ENCODE results near the gene PCDH12. TPM values are rescaled to one million over a fixed set of nuclear protein-coding genes. Genes with fewer than 3 reads are reported as not detected.

PCDH12 gene
- total RNA-seq, 1 donor from 2014 or later: 7.6 TPM

- no peak overlapping the region for H3K27ac ChIP-seq (replicated peaks)
- DNase-seq: no peak
- intact Hi-C loops (cut with micrococcal nuclease): loop anchor here (10.0 kb wide), 1 partner anchor 50 kb away; the partner anchor contains the start of gene RNF14
- TF ChIP-seq CTCF (IDR thresholded peaks at IDR 0.05; ENCODE audit: borderline replicate concordance): no peak
- H3K36me3 ChIP-seq: no peaks in the 10 kb centered on the region
- H3K4me1 ChIP-seq: peaks cover 16% of the 10 kb centered on the region
- H3K27me3 ChIP-seq (ENCODE audit: low read depth): no peaks in the 10 kb centered on the region
- H3K9me3 ChIP-seq (replicated peaks): no peaks in the 10 kb centered on the region
- no peak overlapping the region for H3K4me3 ChIP-seq
Observed at GRCh38 chr5:141914797-141915196, 43.2 kb downstream of the PCDH12 start.

- no peak overlapping the region for H3K27ac ChIP-seq (replicated peaks)
Observed at GRCh38 chr5:141914199-141914743, 43.7 kb downstream of the PCDH12 start.

GRCh38 chr5:141913560-141914198 lies 44.3 kb downstream of the PCDH12 start:
- no peaks in the 10 kb centered on the region for H3K36me3 ChIP-seq
- no peaks in the 10 kb centered on the region for H3K27me3 ChIP-seq (ENCODE audit: low read depth)
- H3K4me1 ChIP-seq: peaks cover 16% of the 10 kb centered on the region
- intact Hi-C loops (cut with micrococcal nuclease): loop anchor here (10.0 kb wide), 1 partner anchor 51 kb away; the partner anchor contains the start of gene RNF14
- no peak for DNase-seq
- no peaks in the 10 kb centered on the region for H3K9me3 ChIP-seq (replicated peaks)
- H3K27ac ChIP-seq (replicated peaks): no peak overlapping the region
- TF ChIP-seq CTCF (IDR thresholded peaks at IDR 0.05; ENCODE audit: borderline replicate concordance): no peak
- peak overlapping the region; percentile 62 for H3K4me3 ChIP-seq

More at GRCh38 chr5:141914199-141914743, 43.7 kb downstream of the PCDH12 start:
- Histone ChIP-seq H3K9me3 (replicated peaks) (no peaks in the 10 kb centered on the region), H3K4me1 (peaks cover 16% of the 10 kb centered on the region), H3K4me3 (peak overlapping the region; percentile 62), H3K27me3 (ENCODE audit: low read depth) (no peaks in the 10 kb centered on the region), H3K36me3 (no peaks in the 10 kb centered on the region)
- intact Hi-C loops (cut with micrococcal nuclease): loop anchor here (10.0 kb wide), 1 partner anchor 51 kb away; the partner anchor contains the start of gene RNF14
- peak; percentile 63 for TF ChIP-seq CTCF (IDR thresholded peaks at IDR 0.05; ENCODE audit: borderline replicate concordance)
- DNase-seq: peak; percentile 48

- Histone ChIP-seq H3K4me1 (peaks cover 13% of the 10 kb centered on the region), H3K27ac (replicated peaks) (no peak overlapping the region), H3K4me3 (no peak overlapping the region), H3K27me3 (ENCODE audit: low read depth) (no peaks in the 10 kb centered on the region), H3K36me3 (no peaks in the 10 kb centered on the region), H3K9me3 (replicated peaks) (no peaks in the 10 kb centered on the region)
- intact Hi-C loops (cut with micrococcal nuclease): loop anchor here (10.0 kb wide), 1 partner anchor 55 kb away; the partner anchor contains the start of gene RNF14
- no peak for TF ChIP-seq CTCF (IDR thresholded peaks at IDR 0.05; ENCODE audit: borderline replicate concordance)
- DNase-seq: no peak
Observed at GRCh38 chr5:141910271-141910673, 47.7 kb downstream of the PCDH12 start.

GRCh38 chr5:141909212-141909611 lies 48.8 kb downstream of the PCDH12 start:
- Histone ChIP-seq H3K4me3 (no peak overlapping the region), H3K36me3 (no peaks in the 10 kb centered on the region), H3K9me3 (replicated peaks) (no peaks in the 10 kb centered on the region), H3K4me1 (peaks cover 7% of the 10 kb centered on the region), H3K27ac (replicated peaks) (no peak overlapping the region), H3K27me3 (ENCODE audit: low read depth) (no peaks in the 10 kb centered on the region)
- intact Hi-C loops (cut with micrococcal nuclease): no loop called here
- DNase-seq: no peak
- TF ChIP-seq CTCF (IDR thresholded peaks at IDR 0.05; ENCODE audit: borderline replicate concordance): no peak

All from left ventricle myocardium inferior (tissue), 1 donor.